Measurements from ENCODE around the gene SDK2. TPM values are rescaled to one million over a fixed set of nuclear protein-coding genes. Genes with fewer than 3 reads are reported as not detected.

The SDK2 gene
- total RNA-seq, 1 donor from 2014 or later, result 31.8 TPM

DNA sequence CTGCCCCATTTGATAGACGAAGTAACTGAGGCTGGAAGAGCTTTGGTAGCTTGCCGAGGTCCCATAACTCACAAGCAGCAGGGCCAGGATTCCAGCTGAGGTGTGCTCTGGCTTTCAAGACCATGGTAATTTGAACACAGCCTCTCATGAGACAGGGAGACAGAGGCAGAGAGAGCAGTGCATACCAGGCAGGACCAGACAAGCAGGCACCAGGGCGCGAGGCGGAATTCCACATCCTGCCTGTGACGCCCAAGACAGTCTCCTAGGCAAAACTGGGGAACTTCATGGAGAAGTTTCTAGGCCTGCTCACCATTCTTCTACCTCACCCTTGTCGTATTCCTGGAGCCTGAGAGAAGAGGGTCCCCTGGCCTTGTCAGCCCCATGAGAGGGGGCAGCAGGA lies 19.2 kb downstream of the SDK2 start:
- no peaks in the 10 kb centered on the region for H3K27me3 Mint-ChIP-seq (ENCODE audit: low read depth)
- DNase-seq (ENCODE audit: low spot score in 2 of 2, unreplicated experiment in 2 of 2), result no peak
- H3K4me3 Mint-ChIP-seq, result no peak overlapping the region
- H3K9me3 Mint-ChIP-seq, result peaks cover 17% of the 10 kb centered on the region
- H3K4me1 Mint-ChIP-seq, result peaks cover 46% of the 10 kb centered on the region
- peak overlapping the region; percentile 95 for H3K27ac Mint-ChIP-seq
- TF ChIP-seq, protein P1, sequence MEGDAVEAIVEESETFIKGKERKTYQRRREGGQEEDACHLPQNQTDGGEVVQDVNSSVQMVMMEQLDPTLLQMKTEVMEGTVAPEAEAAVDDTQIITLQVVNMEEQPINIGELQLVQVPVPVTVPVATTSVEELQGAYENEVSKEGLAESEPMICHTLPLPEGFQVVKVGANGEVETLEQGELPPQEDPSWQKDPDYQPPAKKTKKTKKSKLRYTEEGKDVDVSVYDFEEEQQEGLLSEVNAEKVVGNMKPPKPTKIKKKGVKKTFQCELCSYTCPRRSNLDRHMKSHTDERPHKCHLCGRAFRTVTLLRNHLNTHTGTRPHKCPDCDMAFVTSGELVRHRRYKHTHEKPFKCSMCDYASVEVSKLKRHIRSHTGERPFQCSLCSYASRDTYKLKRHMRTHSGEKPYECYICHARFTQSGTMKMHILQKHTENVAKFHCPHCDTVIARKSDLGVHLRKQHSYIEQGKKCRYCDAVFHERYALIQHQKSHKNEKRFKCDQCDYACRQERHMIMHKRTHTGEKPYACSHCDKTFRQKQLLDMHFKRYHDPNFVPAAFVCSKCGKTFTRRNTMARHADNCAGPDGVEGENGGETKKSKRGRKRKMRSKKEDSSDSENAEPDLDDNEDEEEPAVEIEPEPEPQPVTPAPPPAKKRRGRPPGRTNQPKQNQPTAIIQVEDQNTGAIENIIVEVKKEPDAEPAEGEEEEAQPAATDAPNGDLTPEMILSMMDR (IDR thresholded peaks at IDR 0.05; ENCODE audit: unreplicated experiment), result no peak
- peaks cover 11% of the 10 kb centered on the region for H3K36me3 Mint-ChIP-seq

DNA sequence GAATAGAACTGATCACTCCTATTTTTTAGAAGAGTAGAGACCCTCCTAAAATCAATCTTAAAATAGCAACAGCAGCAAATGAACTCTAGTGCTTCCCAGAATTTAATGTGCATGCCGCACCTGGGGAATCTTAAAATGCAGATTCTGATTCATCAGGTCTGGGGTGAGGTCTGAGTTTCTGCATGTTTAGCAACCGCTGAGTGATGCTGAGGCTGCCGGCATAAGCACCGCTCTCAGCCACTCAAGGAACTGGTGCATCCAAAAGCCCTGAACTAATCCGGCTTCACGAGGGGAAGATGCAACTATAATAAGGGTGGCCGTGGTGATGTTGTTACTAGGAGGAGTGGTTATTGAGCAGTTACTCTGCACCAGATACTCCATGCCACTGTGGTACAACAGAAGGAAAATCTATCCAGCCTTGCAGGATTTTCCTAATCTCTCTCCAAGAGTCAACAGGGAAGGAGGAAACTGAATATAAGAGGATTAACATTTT lies 19.7 kb downstream of the SDK2 start:
- H3K4me1 Mint-ChIP-seq, result peaks cover 46% of the 10 kb centered on the region
- H3K27ac Mint-ChIP-seq, result peak overlapping the region; percentile 95
- H3K27me3 Mint-ChIP-seq (ENCODE audit: low read depth), result no peaks in the 10 kb centered on the region
- TF ChIP-seq, protein P1 (IDR thresholded peaks at IDR 0.05; ENCODE audit: unreplicated experiment), result no peak
- DNase-seq (ENCODE audit: low spot score in 2 of 2, unreplicated experiment in 2 of 2), result no peak
- peaks cover 18% of the 10 kb centered on the region for H3K9me3 Mint-ChIP-seq
- peaks cover 12% of the 10 kb centered on the region for H3K36me3 Mint-ChIP-seq
- H3K4me3 Mint-ChIP-seq, result no peak overlapping the region

DNA sequence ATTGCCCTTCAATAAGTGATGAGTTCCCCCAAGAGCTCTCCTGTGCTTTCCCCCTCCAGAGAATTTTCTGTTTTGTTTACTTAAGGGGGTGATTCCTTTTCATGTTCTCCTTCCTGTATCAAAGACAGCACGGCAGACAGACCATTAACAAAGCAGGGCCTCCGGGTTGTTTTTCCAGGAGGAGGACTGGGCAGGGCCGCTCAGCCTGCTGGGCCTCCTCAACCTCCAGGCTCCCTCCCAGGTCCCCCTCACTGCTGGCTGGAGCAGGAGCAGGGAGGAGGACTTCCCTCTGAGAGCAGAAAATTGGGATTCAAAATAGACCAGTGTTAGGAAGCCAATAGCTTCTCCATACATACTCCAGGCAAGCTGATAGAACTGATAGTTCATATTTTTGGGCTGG lies 20.4 kb downstream of the SDK2 start:
- DNase-seq (ENCODE audit: low spot score in 2 of 2, unreplicated experiment in 2 of 2), result no peak
- TF ChIP-seq, protein P1 (IDR thresholded peaks at IDR 0.05; ENCODE audit: unreplicated experiment), result no peak
- peaks cover 46% of the 10 kb centered on the region for H3K4me1 Mint-ChIP-seq
- peaks cover 22% of the 10 kb centered on the region for H3K9me3 Mint-ChIP-seq
- H3K27ac Mint-ChIP-seq, result peak overlapping the region; percentile 95
- H3K4me3 Mint-ChIP-seq, result peak overlapping the region; percentile 0
- H3K27me3 Mint-ChIP-seq (ENCODE audit: low read depth), result no peaks in the 10 kb centered on the region
- H3K36me3 Mint-ChIP-seq, result peaks cover 17% of the 10 kb centered on the region

DNA sequence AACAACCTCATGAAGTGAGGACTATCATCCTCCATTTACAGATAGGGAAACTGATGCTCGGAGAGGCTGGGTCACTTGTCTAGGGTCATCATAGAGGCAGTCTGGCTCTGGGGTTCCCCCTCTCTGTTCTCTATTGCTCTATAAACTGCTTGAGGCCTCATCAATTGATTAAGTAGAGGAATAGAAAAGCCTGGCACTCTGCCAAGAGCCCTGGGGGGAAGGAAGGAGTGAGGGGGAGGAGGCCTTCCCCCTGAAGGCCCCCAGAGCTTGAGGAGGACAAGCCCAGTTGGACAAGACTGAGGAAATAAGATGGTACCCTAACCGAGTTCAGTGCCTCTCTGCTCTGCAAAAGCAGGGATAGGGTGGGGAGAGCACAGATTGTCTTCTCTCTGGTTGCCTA lies 21.0 kb downstream of the SDK2 start:
- H3K4me1 Mint-ChIP-seq, result peaks cover 50% of the 10 kb centered on the region
- H3K36me3 Mint-ChIP-seq, result peaks cover 22% of the 10 kb centered on the region
- H3K27me3 Mint-ChIP-seq (ENCODE audit: low read depth), result no peaks in the 10 kb centered on the region
- H3K9me3 Mint-ChIP-seq, result peaks cover 22% of the 10 kb centered on the region
- peak overlapping the region; percentile 95 for H3K27ac Mint-ChIP-seq
- TF ChIP-seq, protein P1 (IDR thresholded peaks at IDR 0.05; ENCODE audit: unreplicated experiment), result no peak
- DNase-seq (ENCODE audit: low spot score in 2 of 2, unreplicated experiment in 2 of 2), result no peak
- H3K4me3 Mint-ChIP-seq, result peak overlapping the region; percentile 0

GRCh38 chr17:73622381-73622780 lies 21.9 kb downstream of the SDK2 start:
- Mint-ChIP-seq H3K27me3 (ENCODE audit: low read depth) (no peaks in the 10 kb centered on the region), H3K27ac (peak overlapping the region; percentile 95), H3K4me3 (no peak overlapping the region), H3K36me3 (peaks cover 22% of the 10 kb centered on the region), H3K4me1 (peaks cover 58% of the 10 kb centered on the region), H3K9me3 (peaks cover 22% of the 10 kb centered on the region)
- TF ChIP-seq, protein P1 (IDR thresholded peaks at IDR 0.05; ENCODE audit: unreplicated experiment), result no peak
- no peak for DNase-seq (ENCODE audit: low spot score in 2 of 2, unreplicated experiment in 2 of 2)

DNA sequence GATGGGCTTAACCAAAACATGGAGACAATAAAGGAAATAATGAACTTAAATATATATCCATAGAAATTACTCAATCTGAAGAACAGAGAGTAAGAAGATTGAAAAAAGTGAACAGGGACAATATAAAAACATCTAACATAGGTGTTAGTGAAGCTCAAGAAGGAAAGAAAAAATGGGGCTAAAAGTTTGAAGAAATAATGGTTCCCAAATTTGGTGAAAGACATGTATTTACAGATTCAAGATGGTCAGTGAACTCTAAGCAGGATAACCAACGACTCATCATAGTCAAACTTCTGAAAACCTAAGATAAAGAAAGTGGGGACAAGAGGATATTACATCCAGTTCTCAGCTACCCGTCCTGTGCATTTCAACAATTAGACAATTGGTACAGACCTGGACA lies 22.6 kb downstream of the SDK2 start:
- H3K4me1 Mint-ChIP-seq, result peaks cover 57% of the 10 kb centered on the region

More for the DNA sequence above, 22.6 kb downstream of the SDK2 start:
- H3K9me3 Mint-ChIP-seq, result peaks cover 22% of the 10 kb centered on the region
- H3K36me3 Mint-ChIP-seq, result peaks cover 22% of the 10 kb centered on the region
- H3K4me3 Mint-ChIP-seq, result no peak overlapping the region
- no peak for DNase-seq (ENCODE audit: low spot score in 2 of 2, unreplicated experiment in 2 of 2)
- H3K27ac Mint-ChIP-seq, result no peak overlapping the region
- H3K27me3 Mint-ChIP-seq (ENCODE audit: low read depth), result no peaks in the 10 kb centered on the region
- TF ChIP-seq, protein P1 (IDR thresholded peaks at IDR 0.05; ENCODE audit: unreplicated experiment), result no peak

All from mesothelial cell of epicardium (in vitro differentiated cells).